Peyer's patch (tissue), 4 donors: Measurements from ENCODE around the gene BRICD5. TPM values are rescaled to one million over a fixed set of nuclear protein-coding genes. Genes with fewer than 3 reads are reported as not detected.

ENCODE experiments used
- DNase-seq, 3 donors: peaks; one replicate each; pipeline ENCODE4 v3.0.0-alpha.2; 2017 to 2019
- H3K27ac ChIP-seq, 4 donors: fragments of 200-600 bp; sonication (generic); one replicate each; pipeline ENCODE4 v1.5.1; 2016 to 2019
- H3K27me3 ChIP-seq, 2 donors: fragments of 200-600 bp; sonication (generic); one replicate each; pipeline ENCODE4 v1.5.1; 2019
- H3K36me3 ChIP-seq, 3 donors: fragments of 200-600 bp; sonication (generic); one replicate each; pipeline ENCODE4 v1.5.1; 2016 to 2019
- H3K4me1 ChIP-seq, 4 donors: fragments of 200-600 bp; sonication (generic); one replicate each; pipeline ENCODE4 v1.5.1; 2016 to 2019
- H3K4me3 ChIP-seq, 4 donors: fragments of 200-600 bp; sonication (generic); 1 replicate in 3 of 4; 2 replicates in 1 of 4; pipeline ENCODE4 v1.5.1; 2016 to 2019; ENCODE audit warnings: mild to moderate bottlenecking in 1 of 4
- H3K9me3 ChIP-seq, 4 donors: fragments of 200-600 bp; sonication (generic); one replicate each; pipeline ENCODE4 v1.5.1; 2016 to 2019; ENCODE audit warnings: mild to moderate bottlenecking in 1 of 4
- CTCF ChIP-seq, 6 experiments: fragments of 450-650 bp in 4 of 6; fragments of 200-600 bp in 2 of 6; sonication (generic) in 1 of 6; IDR thresholded peaks; one replicate each; pipeline ENCODE4 v1.5.1; 2017 to 2019; ENCODE audit warnings: antibody characterized with exemption in 6 of 6, mild to moderate bottlenecking in 3 of 6, moderate library complexity in 1 of 6
- POLR2A ChIP-seq, 2 donors: fragments of 450-650 bp; IDR thresholded peaks; one replicate each; pipeline ENCODE4 v1.5.1; 2017; ENCODE audit warnings: antibody characterized with exemption in 2 of 2, mild to moderate bottlenecking in 2 of 2, moderate library complexity in 2 of 2
- total RNA-seq, 4 donors: library from RNA; depleted of rRNA; stranded (reverse); fragments of >200 nt; gene quantifications; one replicate each; pipeline ENCODE4 v1.1.0, GENCODE V29; 2016

BRICD5 gene
- total RNA-seq, 4 donors from 2014 or later = 13.3 to 44.6 (median 19.8) TPM

GRCh38 chr16:2173916-2174315 lies 36.7 kb downstream of the BRICD5 start:
- peaks cover 0 to 17% (median 0%) of the 10 kb centered on the region in 4 donors for H3K4me1 ChIP-seq
- DNase-seq = no peak
- no peak overlapping the region for H3K4me3 ChIP-seq
- no peaks in the 10 kb centered on the region for H3K9me3 ChIP-seq
- H3K27ac ChIP-seq = no peak overlapping the region
- TF ChIP-seq POLR2A (IDR thresholded peaks at IDR 0.05) = no peak
- no peak for TF ChIP-seq CTCF (IDR thresholded peaks at IDR 0.05)
- peaks cover 0 to 86% (median 0%) of the 10 kb centered on the region in 3 donors for H3K36me3 ChIP-seq
- no peaks in the 10 kb centered on the region for H3K27me3 ChIP-seq

GRCh38 chr16:2173366-2173765 lies 37.3 kb downstream of the BRICD5 start:
- H3K4me1 ChIP-seq = peaks cover 0 to 17% (median 0%) of the 10 kb centered on the region in 4 donors
- H3K27ac ChIP-seq = no peak overlapping the region
- no peaks in the 10 kb centered on the region for H3K9me3 ChIP-seq
- no peak for TF ChIP-seq POLR2A (IDR thresholded peaks at IDR 0.05)
- TF ChIP-seq CTCF (IDR thresholded peaks at IDR 0.05) = no peak
- peaks cover 0 to 89% (median 0%) of the 10 kb centered on the region in 3 donors for H3K36me3 ChIP-seq
- no peak for DNase-seq
- no peak overlapping the region for H3K4me3 ChIP-seq
- no peaks in the 10 kb centered on the region for H3K27me3 ChIP-seq

- Histone ChIP-seq H3K27me3 (no peaks in the 10 kb centered on the region), H3K36me3 (peaks cover 0 to 89% (median 0%) of the 10 kb centered on the region in 3 donors), H3K4me3 (no peak overlapping the region), H3K4me1 (peaks cover 0 to 17% (median 0%) of the 10 kb centered on the region in 4 donors), H3K27ac (no peak overlapping the region), H3K9me3 (no peaks in the 10 kb centered on the region)
- no peak for DNase-seq
- TF ChIP-seq CTCF (IDR thresholded peaks at IDR 0.05) (no peak), POLR2A (IDR thresholded peaks at IDR 0.05) (no peak)
Measured at GRCh38 chr16:2172688-2173335, 37.9 kb downstream of the BRICD5 start.

GRCh38 chr16:2171601-2172178 lies 39.0 kb downstream of the BRICD5 start:
- peaks cover 0 to 25% (median under 1%) of the 10 kb centered on the region in 4 donors for H3K4me1 ChIP-seq
- no peak overlapping the region for H3K27ac ChIP-seq
- H3K36me3 ChIP-seq = peaks cover 0 to 83% (median 0%) of the 10 kb centered on the region in 3 donors
- H3K27me3 ChIP-seq = no peaks in the 10 kb centered on the region
- H3K9me3 ChIP-seq = no peaks in the 10 kb centered on the region
- peak in 1 of 3 donors; percentile 73 for DNase-seq
- TF ChIP-seq POLR2A (IDR thresholded peaks at IDR 0.05) (no peak), CTCF (IDR thresholded peaks at IDR 0.05) (no peak)
- no peak overlapping the region for H3K4me3 ChIP-seq

- Histone ChIP-seq H3K27ac (peak overlapping the region in 1 of 4 donors; percentile 52), H3K9me3 (no peaks in the 10 kb centered on the region), H3K27me3 (no peaks in the 10 kb centered on the region), H3K36me3 (peaks cover 0 to 79% (median 0%) of the 10 kb centered on the region in 3 donors), H3K4me1 (peaks cover 0 to 34% (median 4%) of the 10 kb centered on the region in 4 donors), H3K4me3 (peak overlapping the region in 2 of 4 donors; percentile 24 to 26)
- TF ChIP-seq POLR2A (IDR thresholded peaks at IDR 0.05) (no peak), CTCF (IDR thresholded peaks at IDR 0.05) (no peak)
- DNase-seq = no peak
Measured at GRCh38 chr16:2170587-2171435, 39.9 kb downstream of the BRICD5 start.
